Astrocyte of the spinal cord (primary cell): Measurements from ENCODE around the gene PRKCH.
"Not testable (repeated sequence)": the region's sequence is repeated elsewhere in the genome, so short reads cannot be mapped to it uniquely, and the experiment has no call there.

ENCODE experiments used
- DNase-seq: peaks from one replicate; pipeline ENCODE4 v3.0.0; 2011; ENCODE audit warnings: low read depth, low spot score
- H3K4me3 ChIP-seq: 2 replicates; pipeline ENCODE4 v1.5.1; 2011; ENCODE audit warnings: low read depth, mild to moderate bottlenecking, low read length, moderate library complexity
- CTCF ChIP-seq: IDR thresholded peaks from 2 replicates; pipeline ENCODE4 v1.5.1; 2012; ENCODE audit warnings: low read depth, mild to moderate bottlenecking, low read length, inconsistent platforms
- in situ Hi-C: cut with HindIII; loops from 2 replicates; pipeline ENCODE4 v1.10.0; 2017; ENCODE audit warnings: low sequenced_read_pairs

Gene PRKCH

GRCh38 chr14:61525293-61526011 is 204.1 kb downstream of the PRKCH start:
- H3K4me3 ChIP-seq = no peak overlapping the region
- in situ Hi-C loops = no loop called here
- no peak for TF ChIP-seq CTCF
- peak; percentile 67 for DNase-seq

- DNase-seq = no peak
- no peak overlapping the region for H3K4me3 ChIP-seq
- no peak for TF ChIP-seq CTCF
- in situ Hi-C loops = no loop called here
These were observed 205.3 kb downstream of the PRKCH start for GRCh38 chr14:61526405-61527312.

- no peak for TF ChIP-seq CTCF
- H3K4me3 ChIP-seq = no peak overlapping the region
- DNase-seq = peak; percentile 84
- in situ Hi-C loops = no loop called here
These were observed 206.1 kb downstream of the PRKCH start for GRCh38 chr14:61527325-61528100.

GRCh38 chr14:61528591-61529021 is 207.2 kb downstream of the PRKCH start:
- no peak overlapping the region for H3K4me3 ChIP-seq
- peak; percentile 87 for DNase-seq
- TF ChIP-seq CTCF = no peak
- in situ Hi-C loops = no loop called here

- in situ Hi-C loops, DNase-seq, H3K4me3 ChIP-seq: not testable (repeated sequence)
These were observed 208.0 kb downstream of the PRKCH start for GRCh38 chr14:61529360-61529759.

DNA sequence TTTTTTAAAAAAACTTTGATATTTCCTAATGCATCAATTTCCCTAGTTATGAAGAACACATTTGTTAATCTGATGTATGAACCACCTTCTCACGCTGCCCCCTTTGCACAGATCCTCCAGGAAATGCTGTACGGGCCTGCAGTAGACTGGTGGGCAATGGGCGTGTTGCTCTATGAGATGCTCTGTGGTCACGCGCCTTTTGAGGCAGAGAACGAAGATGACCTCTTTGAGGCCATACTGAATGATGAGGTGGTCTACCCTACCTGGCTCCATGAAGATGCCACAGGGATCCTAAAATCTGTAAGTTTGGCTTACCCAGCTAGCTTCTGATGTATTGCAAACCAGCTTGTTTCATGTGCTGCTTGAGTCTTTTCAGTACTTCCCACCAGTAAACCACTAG is 208.9 kb downstream of the PRKCH start:
- in situ Hi-C loops = no loop called here
- DNase-seq = no peak
- TF ChIP-seq CTCF = no peak

More for the DNA sequence above, 208.9 kb downstream of the PRKCH start:
- no peak overlapping the region for H3K4me3 ChIP-seq
